HepG2 (cell line): ENCODE results near the gene ANKEF1. TPM values are rescaled to one million over a fixed set of nuclear protein-coding genes. Genes with fewer than 3 reads are reported as not detected.
A peak's percentile ranks its signal among the peaks of the same experiment; 100 is the strongest.

Source experiments
- ATRX ChIP-seq: sonication (generic); formaldehyde crosslinking; IDR thresholded peaks from 2 replicates; pipeline ENCODE4 v1.4.0; 2020; ENCODE audit warnings: missing genetic modification reagents, borderline replicate concordance
- DPF2 ChIP-seq: sonication (generic); formaldehyde crosslinking; IDR thresholded peaks from 2 replicates; pipeline ENCODE4 v1.4.0; 2020; ENCODE audit warnings: mild to moderate bottlenecking, low read depth, missing genetic modification reagents, borderline replicate concordance
- MED1 ChIP-seq: sonication (generic); formaldehyde crosslinking; IDR thresholded peaks from 2 replicates; pipeline ENCODE4 v1.4.0; 2020; ENCODE audit warnings: missing genetic modification reagents
- PRMT3 ChIP-seq: sonication (generic); formaldehyde crosslinking; IDR thresholded peaks from 2 replicates; pipeline ENCODE4 v1.8.1; 2022; ENCODE audit warnings: low read depth, mild to moderate bottlenecking, moderate library complexity, missing genetic modification reagents, borderline replicate concordance
- SIX1 ChIP-seq: sonication (generic); formaldehyde crosslinking; IDR thresholded peaks from 2 replicates; pipeline ENCODE4 v1.4.0; 2020; ENCODE audit warnings: missing genetic modification reagents, borderline replicate concordance
- TGIF2 ChIP-seq: IDR thresholded peaks from 2 replicates; pipeline ENCODE4 v1.6.1; 2016; ENCODE audit warnings: control low read depth, missing compliant biosample characterization
- U2AF2 ChIP-seq: fragments of 200-400 bp; formaldehyde crosslinking; IDR thresholded peaks from 2 replicates; pipeline ENCODE4 v1.6.1; 2017; ENCODE audit warnings: low read depth, mild to moderate bottlenecking, low read length
- ZBTB21 ChIP-seq: sonication (generic); formaldehyde crosslinking; IDR thresholded peaks from 2 replicates; pipeline ENCODE4 v1.4.0; 2020; ENCODE audit warnings: missing genetic modification reagents
- ZFP82 ChIP-seq: sonication (generic); formaldehyde crosslinking; IDR thresholded peaks from 2 replicates; pipeline ENCODE4 v1.5.1; 2020; ENCODE audit warnings: mild to moderate bottlenecking, missing genetic modification reagents, borderline replicate concordance
- ZNF121 ChIP-seq: sonication (generic); formaldehyde crosslinking; IDR thresholded peaks from 2 replicates; pipeline ENCODE4 v1.5.0; 2020; ENCODE audit warnings: mild to moderate bottlenecking, missing genetic modification reagents
- ZNF615 ChIP-seq: sonication (generic); formaldehyde crosslinking; IDR thresholded peaks from 2 replicates; pipeline ENCODE4 v1.5.0; 2020; ENCODE audit warnings: mild to moderate bottlenecking, missing genetic modification reagents, borderline replicate concordance
- ZNF746 ChIP-seq: sonication (generic); formaldehyde crosslinking; IDR thresholded peaks from 2 replicates; pipeline ENCODE4 v1.8.0; 2022; ENCODE audit warnings: mild to moderate bottlenecking, missing genetic modification reagents
- ZZZ3 ChIP-seq: sonication (generic); formaldehyde crosslinking; IDR thresholded peaks from 2 replicates; pipeline ENCODE4 v1.4.0; 2020; ENCODE audit warnings: missing genetic modification reagents, mild to moderate bottlenecking, borderline replicate concordance
- polyA plus RNA-seq, 8 experiments: library from polyadenylated mRNA; depleted of rRNA in 3 of 8; stranded (reverse) in 7 of 8; unstranded in 1 of 8; fragments of >200 nt; fragmentation: Illumina TruSeq in 4 of 8; extraction: Trizol in 4 of 8; gene quantifications; 2 replicates each; pipeline versions ENCODE4 v1.2.1 to v1.2.3, GENCODE V29; 2011 to 2016; ENCODE audit warnings: low read depth in 4 of 8, missing spikeins in 1 of 8, mixed read lengths in 1 of 8; ENCODE audit not compliant: insufficient read depth in 1 of 8
- total RNA-seq, 5 experiments: library from RNA; depleted of rRNA; stranded (reverse); fragments of >200 nt; fragmentation: Illumina TruSeq; extraction: Trizol; gene quantifications; 2 replicates each; pipeline ENCODE4 v1.2.3, GENCODE V29; 2016; ENCODE audit warnings: low read depth in 1 of 5
- TF ChIP-seq, protein P1 (sequence below): sonication (generic); formaldehyde crosslinking; IDR thresholded peaks from 2 replicates; pipeline ENCODE4 v1.5.0; 2020; ENCODE audit warnings: missing genetic modification reagents, mild to moderate bottlenecking, borderline replicate concordance
- TF ChIP-seq, protein P2 (sequence below): sonication (generic); formaldehyde crosslinking; IDR thresholded peaks from 2 replicates; pipeline ENCODE4 v1.5.1; 2020; ENCODE audit warnings: missing genetic modification reagents, mild to moderate bottlenecking, borderline replicate concordance
- TF ChIP-seq, protein P3 (sequence below): sonication (generic); formaldehyde crosslinking; IDR thresholded peaks from 2 replicates; pipeline ENCODE4 v1.5.1; 2020; ENCODE audit warnings: mild to moderate bottlenecking, missing genetic modification reagents, borderline replicate concordance
- TF ChIP-seq, protein P4 (sequence below): sonication (generic); formaldehyde crosslinking; IDR thresholded peaks from 2 replicates; pipeline ENCODE4 v1.8.0; 2022; ENCODE audit warnings: missing genetic modification reagents, mild to moderate bottlenecking, borderline replicate concordance

ANKEF1 gene
- total and polyA plus RNA-seq, 2 of the 13 experiments (the other 11 are each of a cell fraction or from before 2014, with no cell fraction given) = 3.1 to 8.6 TPM

DNA sequence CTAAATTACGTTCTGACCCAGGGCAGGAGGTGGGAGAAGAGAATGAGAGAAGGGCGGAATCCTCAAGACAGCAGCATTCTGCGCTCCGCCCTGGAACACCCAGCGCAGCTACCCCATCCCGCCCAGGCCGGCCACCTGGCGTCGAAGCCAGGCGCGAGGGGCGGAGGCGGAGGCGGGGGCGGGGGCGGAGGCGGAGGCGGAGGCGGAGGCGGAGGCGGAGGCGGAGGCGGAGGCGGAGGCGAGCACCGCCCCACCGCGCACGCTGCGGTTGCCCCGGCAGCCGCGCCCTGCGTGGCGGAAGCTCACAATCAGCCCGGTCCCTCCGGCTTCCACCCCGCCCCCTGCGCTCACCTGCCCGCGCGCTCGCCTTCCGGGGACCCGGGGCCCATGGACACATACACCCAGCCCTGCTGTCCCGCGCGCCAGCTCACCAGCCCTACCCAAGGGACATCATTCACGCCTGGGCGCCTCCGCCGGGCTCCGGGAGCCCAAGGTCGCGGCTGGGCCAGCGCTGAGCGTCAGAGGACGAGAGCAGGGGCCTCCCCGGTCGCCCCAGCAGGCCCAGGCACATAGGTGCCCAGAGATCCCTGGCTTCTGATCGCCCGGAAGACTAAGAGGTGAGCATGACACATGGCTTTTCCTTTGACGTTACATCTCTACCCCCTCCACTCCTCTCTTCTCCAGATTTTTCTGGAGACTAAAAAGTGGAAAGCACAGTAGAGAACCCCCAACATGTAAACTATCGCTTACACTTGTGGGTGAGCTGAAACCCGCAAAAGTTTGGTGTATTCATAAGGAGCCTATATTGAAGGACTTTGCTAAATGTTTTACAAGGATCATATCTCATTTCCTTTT is at the start of gene ANKEF1 (continued):
- TF ChIP-seq, protein P1, sequence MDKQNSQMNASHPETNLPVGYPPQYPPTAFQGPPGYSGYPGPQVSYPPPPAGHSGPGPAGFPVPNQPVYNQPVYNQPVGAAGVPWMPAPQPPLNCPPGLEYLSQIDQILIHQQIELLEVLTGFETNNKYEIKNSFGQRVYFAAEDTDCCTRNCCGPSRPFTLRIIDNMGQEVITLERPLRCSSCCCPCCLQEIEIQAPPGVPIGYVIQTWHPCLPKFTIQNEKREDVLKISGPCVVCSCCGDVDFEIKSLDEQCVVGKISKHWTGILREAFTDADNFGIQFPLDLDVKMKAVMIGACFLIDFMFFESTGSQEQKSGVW (CRISPR knock-in tag) = 0 out of 2 replicates have a peak, but pooled peaks have one; percentile 83
- TF ChIP-seq ZZZ3 (CRISPR knock-in tag) (peak; percentile 93), DPF2 (CRISPR knock-in tag) (no peak), PRMT3 (CRISPR knock-in tag) (no peak; the same call in 1 of the 2 replicates), SIX1 (CRISPR knock-in tag) (no peak), MED1 (CRISPR knock-in tag) (peak; percentile 66), ATRX (CRISPR knock-in tag) (no peak), ZFP82 (CRISPR knock-in tag) (peak; percentile 86), TGIF2 (CRISPR knock-in tag) (peak; percentile 63; the same call in 1 of the 2 replicates), ZNF121 (no peak), ZBTB21 (CRISPR knock-in tag) (0 out of 2 replicates have a peak, but pooled peaks have one; percentile 32), ZNF746 (peak; percentile 85), U2AF2 (0 out of 2 replicates have a peak, but pooled peaks have one; percentile 70), ZNF615 (CRISPR knock-in tag) (no peak)
- TF ChIP-seq, protein P2, sequence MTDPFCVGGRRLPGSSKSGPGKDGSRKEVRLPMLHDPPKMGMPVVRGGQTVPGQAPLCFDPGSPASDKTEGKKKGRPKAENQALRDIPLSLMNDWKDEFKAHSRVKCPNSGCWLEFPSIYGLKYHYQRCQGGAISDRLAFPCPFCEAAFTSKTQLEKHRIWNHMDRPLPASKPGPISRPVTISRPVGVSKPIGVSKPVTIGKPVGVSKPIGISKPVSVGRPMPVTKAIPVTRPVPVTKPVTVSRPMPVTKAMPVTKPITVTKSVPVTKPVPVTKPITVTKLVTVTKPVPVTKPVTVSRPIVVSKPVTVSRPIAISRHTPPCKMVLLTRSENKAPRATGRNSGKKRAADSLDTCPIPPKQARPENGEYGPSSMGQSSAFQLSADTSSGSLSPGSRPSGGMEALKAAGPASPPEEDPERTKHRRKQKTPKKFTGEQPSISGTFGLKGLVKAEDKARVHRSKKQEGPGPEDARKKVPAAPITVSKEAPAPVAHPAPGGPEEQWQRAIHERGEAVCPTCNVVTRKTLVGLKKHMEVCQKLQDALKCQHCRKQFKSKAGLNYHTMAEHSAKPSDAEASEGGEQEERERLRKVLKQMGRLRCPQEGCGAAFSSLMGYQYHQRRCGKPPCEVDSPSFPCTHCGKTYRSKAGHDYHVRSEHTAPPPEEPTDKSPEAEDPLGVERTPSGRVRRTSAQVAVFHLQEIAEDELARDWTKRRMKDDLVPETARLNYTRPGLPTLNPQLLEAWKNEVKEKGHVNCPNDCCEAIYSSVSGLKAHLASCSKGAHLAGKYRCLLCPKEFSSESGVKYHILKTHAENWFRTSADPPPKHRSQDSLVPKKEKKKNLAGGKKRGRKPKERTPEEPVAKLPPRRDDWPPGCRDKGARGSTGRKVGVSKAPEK (CRISPR knock-in tag) = no peak
- TF ChIP-seq, protein P3, sequence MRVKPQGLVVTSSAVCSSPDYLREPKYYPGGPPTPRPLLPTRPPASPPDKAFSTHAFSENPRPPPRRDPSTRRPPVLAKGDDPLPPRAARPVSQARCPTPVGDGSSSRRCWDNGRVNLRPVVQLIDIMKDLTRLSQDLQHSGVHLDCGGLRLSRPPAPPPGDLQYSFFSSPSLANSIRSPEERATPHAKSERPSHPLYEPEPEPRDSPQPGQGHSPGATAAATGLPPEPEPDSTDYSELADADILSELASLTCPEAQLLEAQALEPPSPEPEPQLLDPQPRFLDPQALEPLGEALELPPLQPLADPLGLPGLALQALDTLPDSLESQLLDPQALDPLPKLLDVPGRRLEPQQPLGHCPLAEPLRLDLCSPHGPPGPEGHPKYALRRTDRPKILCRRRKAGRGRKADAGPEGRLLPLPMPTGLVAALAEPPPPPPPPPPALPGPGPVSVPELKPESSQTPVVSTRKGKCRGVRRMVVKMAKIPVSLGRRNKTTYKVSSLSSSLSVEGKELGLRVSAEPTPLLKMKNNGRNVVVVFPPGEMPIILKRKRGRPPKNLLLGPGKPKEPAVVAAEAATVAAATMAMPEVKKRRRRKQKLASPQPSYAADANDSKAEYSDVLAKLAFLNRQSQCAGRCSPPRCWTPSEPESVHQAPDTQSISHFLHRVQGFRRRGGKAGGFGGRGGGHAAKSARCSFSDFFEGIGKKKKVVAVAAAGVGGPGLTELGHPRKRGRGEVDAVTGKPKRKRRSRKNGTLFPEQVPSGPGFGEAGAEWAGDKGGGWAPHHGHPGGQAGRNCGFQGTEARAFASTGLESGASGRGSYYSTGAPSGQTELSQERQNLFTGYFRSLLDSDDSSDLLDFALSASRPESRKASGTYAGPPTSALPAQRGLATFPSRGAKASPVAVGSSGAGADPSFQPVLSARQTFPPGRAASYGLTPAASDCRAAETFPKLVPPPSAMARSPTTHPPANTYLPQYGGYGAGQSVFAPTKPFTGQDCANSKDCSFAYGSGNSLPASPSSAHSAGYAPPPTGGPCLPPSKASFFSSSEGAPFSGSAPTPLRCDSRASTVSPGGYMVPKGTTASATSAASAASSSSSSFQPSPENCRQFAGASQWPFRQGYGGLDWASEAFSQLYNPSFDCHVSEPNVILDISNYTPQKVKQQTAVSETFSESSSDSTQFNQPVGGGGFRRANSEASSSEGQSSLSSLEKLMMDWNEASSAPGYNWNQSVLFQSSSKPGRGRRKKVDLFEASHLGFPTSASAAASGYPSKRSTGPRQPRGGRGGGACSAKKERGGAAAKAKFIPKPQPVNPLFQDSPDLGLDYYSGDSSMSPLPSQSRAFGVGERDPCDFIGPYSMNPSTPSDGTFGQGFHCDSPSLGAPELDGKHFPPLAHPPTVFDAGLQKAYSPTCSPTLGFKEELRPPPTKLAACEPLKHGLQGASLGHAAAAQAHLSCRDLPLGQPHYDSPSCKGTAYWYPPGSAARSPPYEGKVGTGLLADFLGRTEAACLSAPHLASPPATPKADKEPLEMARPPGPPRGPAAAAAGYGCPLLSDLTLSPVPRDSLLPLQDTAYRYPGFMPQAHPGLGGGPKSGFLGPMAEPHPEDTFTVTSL (CRISPR knock-in tag) = peak; percentile 61
- TF ChIP-seq, protein P4, sequence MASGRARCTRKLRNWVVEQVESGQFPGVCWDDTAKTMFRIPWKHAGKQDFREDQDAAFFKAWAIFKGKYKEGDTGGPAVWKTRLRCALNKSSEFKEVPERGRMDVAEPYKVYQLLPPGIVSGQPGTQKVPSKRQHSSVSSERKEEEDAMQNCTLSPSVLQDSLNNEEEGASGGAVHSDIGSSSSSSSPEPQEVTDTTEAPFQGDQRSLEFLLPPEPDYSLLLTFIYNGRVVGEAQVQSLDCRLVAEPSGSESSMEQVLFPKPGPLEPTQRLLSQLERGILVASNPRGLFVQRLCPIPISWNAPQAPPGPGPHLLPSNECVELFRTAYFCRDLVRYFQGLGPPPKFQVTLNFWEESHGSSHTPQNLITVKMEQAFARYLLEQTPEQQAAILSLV (CRISPR knock-in tag) = peak; percentile 93; the same call in 1 of the 2 replicates
